HUES64 (cell line): Measurements from ENCODE around the gene NBL1.
A peak's percentile ranks its signal among the peaks of the same experiment; 100 is the strongest.

Experiments
- H3K27ac ChIP-seq: 2 replicates; pipeline ENCODE4 v1.7.0; 2013; ENCODE audit warnings: low read depth, low read length, inconsistent platforms
- H3K27me3 ChIP-seq: 2 replicates; pipeline ENCODE4 v1.6.1; 2013; ENCODE audit warnings: mild to moderate bottlenecking, low read length; ENCODE audit not compliant: insufficient read depth
- H3K36me3 ChIP-seq: 2 replicates; pipeline ENCODE4 v1.6.1; 2013; ENCODE audit warnings: mild to moderate bottlenecking, low read length; ENCODE audit not compliant: insufficient read depth
- H3K4me1 ChIP-seq: 2 replicates; pipeline ENCODE4 v1.6.1; 2013; ENCODE audit warnings: mild to moderate bottlenecking, low read length, moderate library complexity; ENCODE audit not compliant: insufficient read depth
- H3K4me3 ChIP-seq: 2 replicates; pipeline ENCODE4 v1.5.1; 2013; ENCODE audit warnings: mild to moderate bottlenecking, low read length, moderate library complexity
- H3K9ac ChIP-seq: 2 replicates; pipeline ENCODE4 v1.6.1; 2013; ENCODE audit warnings: mild to moderate bottlenecking, low read depth, low read length
- H3K9me3 ChIP-seq: 2 replicates; pipeline ENCODE4 v1.6.1; 2013; ENCODE audit warnings: low read depth, low read length; ENCODE audit not compliant: insufficient read depth
- WGBS: fragments of 150-250, 120-280 bp; methylation state at CpG from one replicate; pipeline ENCODE4 v1.1.7; 2013; ENCODE audit warnings: missing lambda C conversion rate; 5-methylcytosine and 5-hydroxymethylcytosine counted together

Gene NBL1

DNA sequence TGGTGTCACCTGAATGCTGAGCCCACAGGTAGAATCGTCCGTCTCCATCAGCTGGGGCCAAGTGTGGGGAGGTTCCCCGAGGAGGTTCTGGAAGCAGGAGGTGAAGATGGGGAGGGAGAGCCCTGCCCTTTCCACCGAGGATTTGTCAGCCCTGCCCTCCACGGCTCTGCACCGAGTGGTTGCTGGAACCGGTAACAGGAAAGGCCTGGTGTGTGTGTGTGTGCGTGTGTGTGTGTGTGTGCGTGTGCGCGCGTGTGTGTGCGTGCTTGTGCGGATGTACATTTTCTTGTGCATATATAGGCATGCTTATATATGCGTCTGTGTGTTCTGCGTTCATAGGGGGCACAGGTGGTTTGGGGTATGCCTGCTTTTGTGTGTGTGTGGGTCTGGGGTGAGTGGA is 3.5 kb downstream of the NBL1 start:
- no peaks in the 10 kb centered on the region for H3K9me3 ChIP-seq
- peaks cover 40% of the 10 kb centered on the region for H3K27me3 ChIP-seq
- H3K4me1 ChIP-seq = peaks cover 11% of the 10 kb centered on the region; the same call in 1 of the 2 replicates
- H3K4me3 ChIP-seq = no peak overlapping the region
- H3K27ac ChIP-seq = no peak overlapping the region
- WGBS = 94% methylated on average over 16 of the region's 16 CpGs
- H3K9ac ChIP-seq = no peak overlapping the region
- no peaks in the 10 kb centered on the region for H3K36me3 ChIP-seq

DNA sequence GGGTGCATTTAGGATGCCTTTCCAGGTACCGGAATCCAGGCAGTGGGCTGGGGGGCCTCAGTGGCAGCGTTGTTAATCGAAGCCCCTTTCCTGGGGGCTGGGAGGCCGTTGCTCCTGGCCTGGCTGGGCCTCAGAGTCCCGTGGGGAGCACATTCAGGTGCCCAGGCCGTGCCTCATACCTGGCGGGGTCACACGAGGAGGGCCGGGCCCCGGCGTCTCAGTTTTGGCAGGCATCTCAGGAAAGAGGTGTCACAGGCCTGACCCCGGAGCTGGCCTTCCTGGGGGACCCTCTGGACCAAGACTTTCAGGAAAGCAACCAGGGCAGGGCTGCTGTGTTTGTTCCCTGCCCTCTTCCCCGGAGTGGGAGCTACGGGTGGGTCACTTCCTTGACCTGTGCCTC is 4.1 kb downstream of the NBL1 start:
- Histone ChIP-seq H3K9me3 (no peaks in the 10 kb centered on the region), H3K36me3 (no peaks in the 10 kb centered on the region), H3K4me1 (peaks cover 11% of the 10 kb centered on the region; the same call in 1 of the 2 replicates), H3K27me3 (peaks cover 34% of the 10 kb centered on the region), H3K4me3 (no peak overlapping the region), H3K9ac (no peak overlapping the region), H3K27ac (no peak overlapping the region)
- 92% methylated on average over 14 of the region's 14 CpGs for WGBS

DNA sequence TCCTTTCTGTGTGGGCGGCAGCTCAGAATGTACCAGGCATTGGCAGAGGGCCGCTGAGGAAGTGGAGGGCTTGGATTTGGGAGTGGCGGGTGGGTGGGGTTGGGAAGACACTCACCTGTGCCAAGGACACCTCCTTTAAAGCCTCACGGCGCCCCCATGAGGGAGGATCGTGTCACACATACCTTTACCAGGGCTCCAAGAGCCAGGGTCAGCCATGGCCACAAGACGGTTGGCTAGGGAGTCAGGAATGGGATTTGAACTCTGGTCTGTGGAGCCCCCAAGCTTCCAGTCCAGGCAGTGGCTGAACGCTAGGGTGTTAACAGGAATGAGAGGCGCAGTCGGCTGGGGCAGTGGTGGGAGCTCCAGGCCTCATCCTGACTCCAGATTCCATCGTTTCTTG is 4.6 kb downstream of the NBL1 start:
- peaks cover 11% of the 10 kb centered on the region; the same call in 1 of the 2 replicates for H3K4me1 ChIP-seq
- peaks cover 30% of the 10 kb centered on the region for H3K27me3 ChIP-seq
- WGBS = 66% methylated on average over 10 of the region's 11 CpGs
- H3K4me3 ChIP-seq = no peak overlapping the region
- H3K9ac ChIP-seq = no peak overlapping the region
- H3K36me3 ChIP-seq = no peaks in the 10 kb centered on the region
- no peak overlapping the region for H3K27ac ChIP-seq
- H3K9me3 ChIP-seq = no peaks in the 10 kb centered on the region

DNA sequence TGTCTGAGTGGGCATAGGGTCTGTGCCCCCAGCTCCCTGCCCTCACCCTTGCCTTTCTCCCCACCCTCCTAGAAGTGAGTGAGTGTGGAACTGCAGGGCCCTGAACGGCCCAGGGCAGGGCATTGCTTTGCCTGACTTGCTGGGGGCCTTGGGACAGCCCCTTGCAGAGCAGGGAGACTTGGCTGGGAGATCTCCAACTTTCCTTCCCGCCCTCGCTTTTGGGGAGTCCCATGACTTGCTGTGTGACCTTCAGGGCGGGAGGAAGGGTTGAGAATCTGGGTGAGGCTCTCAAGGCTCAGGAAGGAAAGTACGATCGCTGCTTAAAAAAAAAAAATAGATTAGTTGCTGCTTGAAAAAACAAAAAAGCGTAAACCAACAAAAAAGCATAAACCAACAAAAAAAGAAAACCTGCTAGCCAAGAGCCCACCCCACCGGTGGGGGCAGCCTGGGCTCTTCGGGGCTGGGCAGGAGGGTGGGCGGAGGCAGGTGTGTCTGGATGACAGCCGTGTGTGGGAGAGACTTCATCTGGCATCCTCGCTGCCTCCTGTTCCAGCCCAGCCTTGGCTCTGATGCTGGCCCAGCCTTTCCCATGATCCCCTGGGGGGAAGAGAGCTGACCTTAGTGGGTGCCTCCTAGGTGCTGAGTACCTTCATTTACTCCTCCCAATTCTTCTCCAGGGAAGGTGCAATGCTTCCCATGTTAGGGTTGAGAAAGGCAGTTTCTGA is 6.5 kb downstream of the NBL1 start:
- Histone ChIP-seq H3K4me3 (no peak overlapping the region), H3K27ac (no peak overlapping the region), H3K27me3 (peaks cover 12% of the 10 kb centered on the region), H3K9ac (no peak overlapping the region), H3K9me3 (no peaks in the 10 kb centered on the region), H3K36me3 (no peaks in the 10 kb centered on the region), H3K4me1 (peaks cover 7% of the 10 kb centered on the region; the same call in 1 of the 2 replicates)
- 78% methylated on average over 11 of the region's 12 CpGs for WGBS

DNA sequence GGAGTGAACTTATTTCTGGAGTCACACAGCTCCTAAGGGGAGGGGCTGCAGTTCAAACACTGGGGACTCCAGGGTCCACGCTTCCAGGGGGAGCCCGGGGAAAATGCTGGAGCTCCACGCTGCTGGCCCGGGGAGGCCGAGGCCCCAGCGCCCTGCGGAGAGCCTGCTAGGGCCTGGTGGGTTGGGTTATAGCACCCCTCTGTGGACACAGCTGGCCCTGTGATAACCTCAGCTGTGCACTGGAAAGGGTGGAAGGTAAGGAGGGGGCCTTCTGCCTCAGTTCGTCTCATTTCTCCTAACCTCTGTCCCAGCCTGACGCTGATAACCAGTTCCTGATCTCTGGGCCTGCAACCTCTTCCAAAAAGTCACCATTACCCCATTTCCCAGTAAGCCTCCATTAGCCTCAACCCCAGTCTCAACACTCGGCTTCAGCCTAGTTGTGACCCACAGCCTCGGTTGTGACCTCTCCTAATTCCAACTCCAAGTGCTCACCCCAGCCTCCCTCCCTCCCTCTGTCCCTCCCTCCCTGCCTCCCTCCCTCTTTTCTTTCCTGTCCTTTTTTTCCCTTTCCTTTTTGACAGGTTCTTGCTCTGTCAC is 7.1 kb downstream of the NBL1 start:
- no peak overlapping the region for H3K4me3 ChIP-seq

DNA sequence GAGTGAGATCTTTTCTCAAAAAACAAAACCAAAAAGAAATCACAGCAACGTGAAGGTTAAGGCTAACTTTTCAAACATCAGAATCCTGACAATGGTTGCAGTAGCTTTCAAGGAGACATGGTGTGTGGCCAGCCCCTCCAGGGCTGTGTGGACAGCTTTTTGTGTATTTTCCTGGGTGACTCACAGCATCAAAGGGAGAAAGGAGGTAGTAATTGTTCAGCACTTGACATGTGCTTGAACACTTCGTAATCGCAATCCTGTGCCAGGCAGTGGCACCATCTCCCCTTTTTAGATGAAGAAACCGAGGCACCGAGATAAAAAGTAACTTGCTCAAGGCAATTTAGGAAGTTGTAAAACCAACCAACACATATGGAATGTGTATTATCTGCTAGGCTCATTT is 10.3 kb downstream of the NBL1 start:
- WGBS = 89% methylated on average over 5 of the region's 5 CpGs
- Histone ChIP-seq H3K4me3 (no peak overlapping the region), H3K4me1 (peaks cover 3% of the 10 kb centered on the region; the same call in 1 of the 2 replicates), H3K27me3 (no peaks in the 10 kb centered on the region), H3K27ac (peak overlapping the region; percentile 53), H3K36me3 (no peaks in the 10 kb centered on the region), H3K9ac (peak overlapping the region; percentile 52), H3K9me3 (no peaks in the 10 kb centered on the region)

More for the DNA sequence above, 7.1 kb downstream of the NBL1 start:
- Histone ChIP-seq H3K9ac (no peak overlapping the region), H3K36me3 (no peaks in the 10 kb centered on the region), H3K27me3 (peaks cover 5% of the 10 kb centered on the region), H3K9me3 (no peaks in the 10 kb centered on the region), H3K27ac (no peak overlapping the region), H3K4me1 (peaks cover 3% of the 10 kb centered on the region; the same call in 1 of the 2 replicates)
- 31% methylated on average over 11 of the region's 11 CpGs for WGBS

DNA sequence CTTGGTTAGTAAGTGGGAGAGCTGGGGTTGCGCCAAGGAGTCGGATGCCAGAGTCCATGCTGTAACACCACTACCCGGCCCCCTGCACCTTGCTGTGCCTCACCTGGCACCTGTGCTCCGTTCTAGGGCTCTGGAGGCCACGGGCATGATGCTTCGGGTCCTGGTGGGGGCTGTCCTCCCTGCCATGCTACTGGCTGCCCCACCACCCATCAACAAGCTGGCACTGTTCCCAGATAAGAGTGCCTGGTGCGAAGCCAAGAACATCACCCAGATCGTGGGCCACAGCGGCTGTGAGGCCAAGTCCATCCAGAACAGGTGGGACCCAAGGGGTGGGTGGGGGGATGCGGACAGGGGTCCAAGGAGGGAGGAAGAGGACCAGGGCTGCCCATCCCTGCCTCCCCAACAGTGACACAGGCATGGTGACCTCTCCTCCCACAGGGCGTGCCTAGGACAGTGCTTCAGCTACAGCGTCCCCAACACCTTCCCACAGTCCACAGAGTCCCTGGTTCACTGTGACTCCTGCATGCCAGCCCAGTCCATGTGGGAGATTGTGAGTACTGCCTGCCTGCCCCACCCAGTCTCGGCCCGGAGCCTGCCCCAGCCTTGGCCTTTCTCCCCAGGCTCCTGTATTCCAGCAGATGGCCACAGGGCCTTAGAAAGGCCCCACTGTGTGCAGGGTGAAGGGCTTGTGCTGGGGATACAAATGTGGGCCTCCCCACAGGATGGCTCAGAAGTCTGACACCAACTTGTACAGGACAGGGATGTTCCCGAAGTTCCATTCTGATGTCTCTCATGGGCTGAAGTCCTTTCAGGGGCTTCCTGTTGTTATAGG is 11.0 kb downstream of the NBL1 start:
- Histone ChIP-seq H3K36me3 (no peaks in the 10 kb centered on the region), H3K4me1 (peaks cover 3% of the 10 kb centered on the region; the same call in 1 of the 2 replicates), H3K4me3 (no peak overlapping the region), H3K27ac (no peak overlapping the region), H3K27me3 (no peaks in the 10 kb centered on the region), H3K9me3 (no peaks in the 10 kb centered on the region), H3K9ac (no peak overlapping the region)
- WGBS = 96% methylated on average over 15 of the region's 15 CpGs

DNA sequence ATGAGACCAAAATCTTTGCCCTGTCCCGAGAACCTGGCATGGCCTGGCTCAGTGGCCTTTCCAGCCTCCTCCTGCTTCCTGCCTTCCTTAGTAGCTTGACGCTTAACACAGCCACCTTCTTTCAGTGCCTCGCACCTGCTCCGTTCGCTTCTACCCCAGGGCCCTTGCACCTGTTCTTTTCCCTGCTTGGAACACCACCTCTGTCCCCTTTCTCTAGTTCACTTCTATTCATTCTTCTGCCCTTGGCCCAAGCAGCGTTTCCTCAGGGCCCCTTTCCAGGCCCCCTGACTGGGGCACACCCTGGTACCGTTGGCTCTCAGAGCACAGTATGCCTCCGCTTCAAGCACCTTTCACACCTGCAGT is 11.6 kb downstream of the NBL1 start:
- no peaks in the 10 kb centered on the region for H3K27me3 ChIP-seq
- 95% methylated on average over 8 of the region's 8 CpGs for WGBS
- no peaks in the 10 kb centered on the region for H3K36me3 ChIP-seq
- no peaks in the 10 kb centered on the region for H3K9me3 ChIP-seq
- no peak overlapping the region for H3K27ac ChIP-seq
- H3K9ac ChIP-seq = no peak overlapping the region
- no peak overlapping the region for H3K4me3 ChIP-seq
- H3K4me1 ChIP-seq = peaks cover 3% of the 10 kb centered on the region; the same call in 1 of the 2 replicates

DNA sequence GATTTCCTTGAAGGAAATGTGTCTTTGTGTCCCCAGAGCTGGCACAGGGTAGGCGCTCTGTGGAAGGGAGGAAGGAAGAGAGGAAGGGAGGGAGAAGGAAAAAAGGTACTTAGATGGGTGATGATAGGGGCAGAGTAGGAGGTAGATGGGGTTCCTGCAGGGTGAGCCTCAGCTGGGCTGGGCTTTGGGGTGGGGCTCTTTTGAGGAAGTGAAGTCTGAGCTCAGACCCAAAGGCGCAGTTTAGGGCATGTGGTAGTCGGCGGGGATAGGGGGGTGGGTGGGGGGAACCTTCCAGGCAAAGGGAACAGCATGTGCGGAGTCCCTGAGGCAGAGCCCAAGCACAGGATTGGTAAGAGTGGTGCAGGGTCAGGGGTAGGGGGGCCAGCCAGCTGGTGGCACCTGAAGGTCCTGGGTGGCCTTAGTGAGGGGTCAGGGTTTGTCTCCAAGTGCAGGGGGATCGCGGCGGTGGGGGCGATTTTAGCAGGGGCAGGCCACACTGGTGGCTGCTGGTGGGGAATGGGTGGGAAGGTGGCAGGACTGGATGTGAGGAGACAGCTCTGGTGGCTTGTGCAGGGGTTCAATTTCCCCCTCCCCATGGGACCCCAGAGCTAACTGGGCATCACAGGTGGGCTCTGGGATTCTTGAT is 12.1 kb downstream of the NBL1 start:
- no peak overlapping the region for H3K27ac ChIP-seq
- WGBS = 96% methylated on average over 9 of the region's 9 CpGs
- H3K9ac ChIP-seq = no peak overlapping the region
- H3K36me3 ChIP-seq = no peaks in the 10 kb centered on the region
- H3K27me3 ChIP-seq = no peaks in the 10 kb centered on the region
- no peaks in the 10 kb centered on the region for H3K9me3 ChIP-seq
- H3K4me1 ChIP-seq = no peaks in the 10 kb centered on the region; the same call in 1 of the 2 replicates
- no peak overlapping the region for H3K4me3 ChIP-seq

DNA sequence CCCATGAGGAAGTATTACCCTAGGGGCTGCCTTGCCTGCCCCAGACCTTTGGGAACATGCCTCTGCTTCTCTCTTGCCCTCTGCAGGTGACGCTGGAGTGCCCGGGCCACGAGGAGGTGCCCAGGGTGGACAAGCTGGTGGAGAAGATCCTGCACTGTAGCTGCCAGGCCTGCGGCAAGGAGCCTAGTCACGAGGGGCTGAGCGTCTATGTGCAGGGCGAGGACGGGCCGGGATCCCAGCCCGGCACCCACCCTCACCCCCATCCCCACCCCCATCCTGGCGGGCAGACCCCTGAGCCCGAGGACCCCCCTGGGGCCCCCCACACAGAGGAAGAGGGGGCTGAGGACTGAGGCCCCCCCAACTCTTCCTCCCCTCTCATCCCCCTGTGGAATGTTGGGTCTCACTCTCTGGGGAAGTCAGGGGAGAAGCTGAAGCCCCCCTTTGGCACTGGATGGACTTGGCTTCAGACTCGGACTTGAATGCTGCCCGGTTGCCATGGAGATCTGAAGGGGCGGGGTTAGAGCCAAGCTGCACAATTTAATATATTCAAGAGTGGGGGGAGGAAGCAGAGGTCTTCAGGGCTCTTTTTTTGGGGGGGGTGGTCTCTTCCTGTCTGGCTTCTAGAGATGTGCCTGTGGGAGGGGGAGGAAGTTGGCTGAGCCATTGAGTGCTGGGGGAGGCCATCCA is 12.8 kb downstream of the NBL1 start:
- Histone ChIP-seq H3K9me3 (no peaks in the 10 kb centered on the region), H3K4me3 (no peak overlapping the region), H3K27ac (no peak overlapping the region), H3K36me3 (no peaks in the 10 kb centered on the region), H3K4me1 (no peaks in the 10 kb centered on the region; the same call in 1 of the 2 replicates), H3K9ac (no peak overlapping the region), H3K27me3 (0 out of 2 replicates have a peak, but pooled peaks cover 1% of the 10 kb centered on the region)
- WGBS = 82% methylated on average over 13 of the region's 15 CpGs
